NCI-H460 (cell line): ENCODE measurements around the gene MYH8. TPM values are rescaled to one million over a fixed set of nuclear protein-coding genes. Genes with fewer than 3 reads are reported as not detected.

Source experiments
- DNase-seq: peaks from one replicate; pipeline ENCODE4 v3.0.0-alpha.2; 2016; ENCODE audit warnings: low read depth; ENCODE audit errors: extremely low read depth
- total RNA-seq: library from RNA; depleted of rRNA; stranded (reverse); fragments of >200 nt; shearing (Covaris generic); gene quantifications from 2 replicates; pipeline ENCODE4 v1.2.3, GENCODE V29; 2014; rRNA removed

MYH8 gene
- total RNA-seq, 1 experiment from 2014 or later, result not detected

GRCh38 chr17:10385871-10386270, 35.9 kb downstream of the MYH8 start:
- no peak for DNase-seq

- no peak for DNase-seq
Observed at GRCh38 chr17:10384175-10384574, 37.6 kb downstream of the MYH8 start.

- DNase-seq, result no peak
Observed at GRCh38 chr17:10380631-10381408, 40.9 kb downstream of the MYH8 start.

GRCh38 chr17:10372906-10373305, 48.8 kb downstream of the MYH8 start, which contains the start of gene MYH13:
MYH13 (minus strand) TSS chr17:10373006; CDS start chr17:10364530, 8,476 bp downstream.
- no peak for DNase-seq

- no peak for DNase-seq
Observed at GRCh38 chr17:10370016-10370608, 51.6 kb downstream of the MYH8 start.

- DNase-seq, result no peak
Observed at GRCh38 chr17:10369239-10369638, 52.5 kb downstream of the MYH8 start.

GRCh38 chr17:10368561-10368960, 53.2 kb downstream of the MYH8 start:
- DNase-seq, result no peak

- no peak for DNase-seq
Observed at GRCh38 chr17:10360578-10360977, 61.2 kb downstream of the MYH8 start.

GRCh38 chr17:10357768-10358167, 64.0 kb downstream of the MYH8 start:
- no peak for DNase-seq

- no peak for DNase-seq
Observed at GRCh38 chr17:10354651-10355050, 67.1 kb downstream of the MYH8 start.

- DNase-seq, result no peak
Observed at GRCh38 chr17:10352893-10353292, 68.9 kb downstream of the MYH8 start.

- no peak for DNase-seq
Observed at GRCh38 chr17:10349403-10349802, 72.3 kb downstream of the MYH8 start.

- no peak for DNase-seq
Observed at GRCh38 chr17:10344816-10345215, 76.9 kb downstream of the MYH8 start.

Other genes starting within 250 kb of the MYH8 start
- gene GAS7, start 223.3 kb downstream of the MYH8 start, total RNA-seq, result 2.5 and 4.2 TPM in 2 replicates
- not detected in 2 replicates for gene MYH13, start 48.9 kb downstream of the MYH8 start, total RNA-seq
- gene MYH4, start 47.6 kb upstream of the MYH8 start, total RNA-seq, result not detected in 2 replicates
- gene MYH1, start 96.6 kb upstream of the MYH8 start, total RNA-seq, result not detected in 2 replicates
- not detected in 2 replicates for gene MYH2, start 127.7 kb upstream of the MYH8 start, total RNA-seq
- 0.06 and 0.40 TPM in 2 replicates for gene MYH3, start 235.4 kb upstream of the MYH8 start, total RNA-seq